Smooth muscle cell of the umbilical artery (primary cell): ENCODE measurements around the gene GRIN3A. TPM values are rescaled to one million over a fixed set of nuclear protein-coding genes. Genes with fewer than 3 reads are reported as not detected.

ENCODE experiments used
- total RNA-seq: library from RNA; depleted of rRNA; stranded (reverse); fragments of >200 nt; gene quantifications from 2 replicates; pipeline ENCODE4 v1.2.3, GENCODE V29; 2014

GRIN3A gene
- total RNA-seq: under 0.01 TPM in 1 of 2 replicates, not detected in the other

GRCh38 chr9:101738566-101739183, at the start of gene GRIN3A:
TSS of gene GRIN3A (minus strand) at chr9:101738647. CDS start at chr9:101737979, 668 bp downstream.

GRCh38 chr9:101594796-101595195, 143.7 kb downstream of the GRIN3A start, which contains the start of gene PPP3R2:
TSS of gene PPP3R2 (minus strand) at chr9:101594969. CDS start at chr9:101594921, 48 bp downstream.

GRCh38 chr9:101533334-101534204, 204.9 kb downstream of the GRIN3A start, which contains the start of gene RNF20:
TSS of gene RNF20 (plus strand) at chr9:101533853. CDS start at chr9:101535424, 1,571 bp downstream.

Other genes with a start within 250 kb of the GRIN3A start
- gene RNF20, start 204.8 kb downstream of the GRIN3A start, total RNA-seq: 34.6 and 35.0 TPM in 2 replicates
- gene PPP3R2, start 143.7 kb downstream of the GRIN3A start, total RNA-seq: not detected in 2 replicates